HG02588 (cell line): ENCODE results near the gene GOLM1.

ENCODE experiments used
- ATAC-seq: cut with Tn5 transposase; IDR thresholded peaks from one replicate; pipeline ENCODE4 v1.9.1; 2021; ENCODE audit warnings: mild to moderate bottlenecking, moderate library complexity; ENCODE audit not compliant: unreplicated experiment

Gene GOLM1

GRCh38 chr9:86046930-86047341 is 52.4 kb downstream of the GOLM1 start:
- no peak for ATAC-seq

DNA sequence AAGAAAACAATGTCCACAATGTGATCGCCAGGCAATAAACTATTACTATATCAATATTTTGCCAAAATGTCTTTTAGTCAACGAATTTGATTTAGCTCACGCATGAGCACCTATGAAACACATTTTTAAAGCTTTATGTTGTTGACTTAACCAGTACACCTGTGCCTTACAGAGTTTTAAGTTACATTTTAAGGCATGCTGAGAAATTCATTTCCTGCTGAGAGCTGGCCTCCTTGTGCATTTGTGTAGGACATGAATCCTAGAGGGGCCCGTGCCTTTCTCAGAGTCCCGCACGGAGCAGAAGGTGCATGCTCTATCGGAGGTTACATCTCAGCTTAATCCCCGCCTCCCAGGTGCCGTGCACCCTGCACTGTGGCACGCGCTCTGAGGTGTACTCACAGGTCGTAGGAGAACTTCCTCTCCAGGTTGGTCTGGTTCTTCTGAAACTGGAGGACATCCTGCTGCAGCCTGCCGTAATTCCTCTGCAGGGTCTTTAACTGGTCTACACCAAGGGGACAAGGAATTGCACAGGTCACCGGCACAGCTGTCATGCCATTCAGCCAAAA is 53.2 kb downstream of the GOLM1 start:
- no peak for ATAC-seq

DNA sequence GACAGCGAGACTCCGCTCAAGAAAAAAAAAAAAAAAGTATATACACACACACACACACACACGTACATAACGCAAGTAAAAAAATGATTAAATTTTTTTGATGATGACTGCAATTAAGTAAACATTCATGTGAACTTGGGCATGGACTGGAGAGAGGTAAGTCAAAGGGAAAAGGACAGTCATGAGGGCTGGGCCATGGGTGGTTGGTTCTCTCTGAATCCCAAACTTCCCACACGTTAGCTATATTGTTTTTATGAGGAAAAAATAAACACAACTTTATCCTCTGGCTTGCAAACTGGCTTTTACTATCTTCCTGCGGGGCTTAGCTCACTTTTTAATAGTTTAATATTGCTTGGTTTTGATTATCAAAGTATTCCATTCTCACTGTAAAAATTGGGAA is 53.7 kb downstream of the GOLM1 start:
- no peak for ATAC-seq

DNA sequence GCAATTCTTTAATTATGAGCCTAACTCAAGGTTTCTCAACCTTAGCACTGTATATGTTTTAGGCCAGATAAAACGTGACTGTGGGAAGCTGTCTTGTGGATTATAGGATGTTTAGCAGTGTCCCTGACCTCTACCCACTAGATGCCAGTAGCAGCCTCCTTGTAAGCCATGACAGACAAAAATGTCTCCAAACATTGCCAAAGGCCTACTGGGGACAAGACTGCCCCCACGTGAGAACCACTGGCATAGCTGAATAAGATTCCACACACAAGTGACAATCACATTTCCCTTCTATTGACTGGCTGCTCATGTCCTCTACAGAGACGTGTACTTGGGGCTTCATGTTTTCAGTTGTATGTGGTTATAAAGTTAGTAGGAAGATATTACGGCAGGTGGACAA is 55.4 kb downstream of the GOLM1 start:
- ATAC-seq: no peak

DNA sequence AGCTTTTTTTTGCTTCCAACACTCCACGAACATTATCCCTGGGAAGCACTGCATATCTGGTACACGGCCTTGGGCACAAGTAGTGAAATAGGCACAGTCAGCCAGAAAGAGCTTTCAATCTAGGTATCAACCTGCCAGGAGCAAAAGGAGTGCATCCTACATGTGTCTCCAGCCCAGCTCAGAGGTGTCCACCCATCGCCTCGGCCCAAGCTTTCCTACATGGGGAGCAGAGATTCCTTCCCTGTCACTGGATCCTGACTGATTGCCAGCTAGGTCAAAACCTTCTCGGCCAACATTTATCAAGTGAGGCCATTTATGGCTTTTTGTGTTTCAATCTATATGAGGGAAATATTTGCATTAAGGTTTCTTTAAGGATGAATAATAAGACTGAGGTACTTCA is 55.8 kb downstream of the GOLM1 start:
- no peak for ATAC-seq

- no peak for ATAC-seq
Observed at GRCh38 chr9:86042199-86042978, 57.0 kb downstream of the GOLM1 start.

GRCh38 chr9:86041311-86041741 is 58.0 kb downstream of the GOLM1 start:
- no peak for ATAC-seq

- no peak for ATAC-seq
Observed at GRCh38 chr9:86040861-86041155, 58.5 kb downstream of the GOLM1 start.

- no peak for ATAC-seq
Observed at GRCh38 chr9:86039991-86040860, 59.1 kb downstream of the GOLM1 start.

DNA sequence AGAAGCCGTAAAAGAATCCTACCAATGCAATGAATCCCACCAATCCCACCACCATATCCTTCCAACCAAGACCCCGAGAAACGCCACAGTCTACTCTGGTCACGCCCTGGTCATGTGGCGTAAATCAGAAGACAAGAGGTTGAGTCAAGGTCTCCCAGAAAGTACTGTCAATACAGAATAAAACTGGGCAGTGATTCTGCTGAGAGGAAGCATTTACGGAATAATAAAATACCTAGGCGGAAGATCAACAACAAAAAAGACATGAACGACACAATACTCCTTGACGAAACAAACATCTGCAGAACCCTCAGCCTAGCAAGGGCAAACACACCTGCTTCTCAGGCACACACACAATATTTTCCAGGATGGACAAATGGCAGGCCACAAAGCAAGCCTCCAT is 62.8 kb downstream of the GOLM1 start:
- ATAC-seq: no peak

GRCh38 chr9:86035827-86036440 is 63.4 kb downstream of the GOLM1 start:
- no peak for ATAC-seq

- no peak for ATAC-seq
Observed at GRCh38 chr9:86034863-86035734, 64.3 kb downstream of the GOLM1 start.

GRCh38 chr9:86027767-86028166 is 71.6 kb downstream of the GOLM1 start:
- no peak for ATAC-seq

GRCh38 chr9:86022687-86023266 is 76.6 kb downstream of the GOLM1 start:
- ATAC-seq: no peak

- ATAC-seq: no peak
Observed at GRCh38 chr9:86021166-86021565, 78.2 kb downstream of the GOLM1 start.

GRCh38 chr9:86020731-86021130 is 78.6 kb downstream of the GOLM1 start:
- ATAC-seq: no peak

DNA sequence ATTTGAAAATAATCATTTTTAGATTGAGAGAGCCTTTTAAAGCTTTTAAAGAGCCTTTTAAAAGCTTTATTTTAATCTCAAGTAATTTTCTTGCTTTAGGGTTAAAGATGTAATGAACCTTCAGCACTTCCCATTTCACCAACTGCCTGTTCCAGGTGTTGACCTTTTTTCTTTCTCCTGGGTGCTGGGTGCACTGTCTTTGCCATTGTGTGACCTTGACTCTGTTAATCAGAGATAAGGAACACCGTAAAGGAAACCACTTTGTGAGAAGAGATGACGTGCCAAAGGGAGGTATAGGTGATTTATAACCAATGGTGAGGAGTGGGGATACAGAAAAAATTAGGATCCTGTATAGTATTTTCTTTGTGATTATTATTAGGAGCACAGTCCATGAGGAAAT is 90.2 kb downstream of the GOLM1 start:
- ATAC-seq: no peak

DNA sequence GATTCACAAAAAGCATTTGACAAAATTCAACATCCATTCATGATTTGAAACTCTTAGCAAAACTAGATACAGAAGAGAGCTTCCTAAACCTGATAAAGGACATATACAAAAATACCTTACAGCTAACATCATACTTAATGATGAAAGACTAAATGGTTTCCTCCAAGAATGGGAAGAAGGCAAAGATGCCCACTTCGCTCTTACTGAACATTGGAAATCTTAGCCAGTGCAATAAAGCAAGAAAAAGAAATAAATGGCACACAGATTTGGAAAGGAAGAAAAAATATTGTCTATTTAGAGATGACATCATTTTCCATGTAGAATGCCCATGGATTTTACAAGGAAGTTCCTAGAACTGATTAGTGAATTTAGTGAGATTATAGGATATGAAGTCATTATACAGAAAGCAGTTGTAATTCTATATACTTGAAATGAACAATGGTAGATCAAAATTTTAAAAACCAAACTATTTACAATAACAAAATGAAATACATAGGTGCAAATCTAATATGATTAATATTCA is 94.0 kb downstream of the GOLM1 start:
- ATAC-seq: no peak

DNA sequence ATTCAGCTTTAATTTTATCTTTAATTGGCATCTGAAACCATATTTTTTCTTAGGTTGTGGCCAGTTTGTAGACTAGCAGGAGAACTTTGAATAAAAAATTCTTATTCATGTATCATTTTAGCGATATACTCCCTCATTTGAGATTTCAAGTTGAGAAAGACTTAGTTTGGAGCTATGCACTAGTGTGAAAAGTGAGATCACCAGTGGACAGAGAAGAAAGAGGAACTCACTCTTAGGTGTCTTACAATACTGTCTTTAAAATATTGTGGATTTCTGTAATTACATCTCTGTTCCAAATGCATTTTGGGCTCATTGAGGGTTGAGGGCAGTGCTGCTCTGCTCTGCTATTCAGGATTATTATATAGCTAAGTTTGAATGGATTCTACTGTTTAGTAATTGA is 103.8 kb downstream of the GOLM1 start:
- no peak for ATAC-seq

DNA sequence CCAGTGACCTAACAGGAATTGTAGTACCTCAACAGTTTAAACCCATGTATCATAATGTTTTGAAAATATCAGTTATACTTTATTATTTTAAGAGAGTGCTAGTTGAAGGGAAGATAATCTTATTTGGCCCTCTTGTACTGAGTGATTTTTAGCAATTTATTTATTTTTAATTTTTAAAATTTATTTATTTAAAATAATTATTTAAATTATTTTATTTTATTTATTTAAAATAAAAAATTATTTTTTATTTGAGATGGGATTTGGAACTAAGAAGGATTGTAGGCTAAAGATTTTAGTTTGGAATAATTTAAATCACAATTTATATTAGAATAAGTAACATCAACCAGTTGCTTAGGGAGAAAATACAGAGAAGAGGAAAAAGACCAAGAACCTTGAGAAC is 104.3 kb downstream of the GOLM1 start:
- no peak for ATAC-seq
